Liver (tissue), 9 donors: ENCODE measurements around the gene PRPF31. TPM values are rescaled to one million over a fixed set of nuclear protein-coding genes. Genes with fewer than 3 reads are reported as not detected.

Experiments
- DNase-seq: peaks from one replicate; pipeline ENCODE4 v3.0.0-alpha.2; 2017; ENCODE audit warnings: low spot score
- H3K27ac ChIP-seq, 2 donors: one replicate each; pipeline ENCODE4 v1.7.0; 2013; ENCODE audit warnings: inconsistent platforms in 2 of 2, low read length in 2 of 2, control low read depth in 1 of 2, low read depth in 1 of 2, mild to moderate bottlenecking in 1 of 2
- H3K27me3 ChIP-seq, 4 donors: one replicate each; pipeline versions ENCODE4 v1.6.1 to v1.7.0; 2013; ENCODE audit warnings: low read length in 3 of 4, inconsistent platforms in 1 of 4, mild to moderate bottlenecking in 1 of 4, moderate library complexity in 1 of 4; ENCODE audit not compliant: control insufficient read depth in 4 of 4, insufficient read depth in 4 of 4
- H3K36me3 ChIP-seq, 4 donors: one replicate each; pipeline versions ENCODE4 v1.6.1 to v1.7.0; 2013; ENCODE audit warnings: low read length in 3 of 4, mild to moderate bottlenecking in 3 of 4, low read depth in 1 of 4, moderate library complexity in 1 of 4; ENCODE audit not compliant: control insufficient read depth in 4 of 4, insufficient read depth in 3 of 4
- H3K4me1 ChIP-seq, 4 donors: one replicate each; pipeline versions ENCODE4 v1.6.1 to v1.7.0; 2013; ENCODE audit warnings: low read length in 3 of 4, mild to moderate bottlenecking in 3 of 4, moderate library complexity in 1 of 4; ENCODE audit not compliant: control insufficient read depth in 4 of 4, insufficient read depth in 4 of 4
- H3K4me3 ChIP-seq, 3 donors: one replicate each; pipeline versions ENCODE4 v1.6.1 to v1.7.0; 2013; ENCODE audit warnings: low read length in 3 of 3, control low read depth in 1 of 3, low read depth in 1 of 3, mild to moderate bottlenecking in 1 of 3
- H3K9ac ChIP-seq, 2 donors: one replicate each; pipeline ENCODE4 v1.7.0; 2013; ENCODE audit warnings: low read length in 2 of 2, mild to moderate bottlenecking in 2 of 2, moderate library complexity in 2 of 2, control low read depth in 1 of 2, low read depth in 1 of 2
- H3K9me3 ChIP-seq, 4 donors: one replicate each; pipeline versions ENCODE4 v1.6.1 to v1.7.0; 2013; ENCODE audit warnings: low read length in 3 of 4; ENCODE audit not compliant: control insufficient read depth in 4 of 4
- ATF3 ChIP-seq: IDR thresholded peaks from 2 replicates; pipeline ENCODE4 v1.6.1; 2016; ENCODE audit warnings: antibody characterized with exemption
- CTCF ChIP-seq: fragments of 150-350 bp; IDR thresholded peaks from 2 replicates; pipeline ENCODE4 v1.5.1; 2017; ENCODE audit warnings: improper control_type of control experiment, low read depth, low read length; ENCODE audit not compliant: missing input control
- EGR1 ChIP-seq, 2 donors: IDR thresholded peaks; 2 replicates each; pipeline ENCODE4 v1.6.1; 2016 to 2018; ENCODE audit warnings: antibody characterized with exemption in 2 of 2, low read depth in 2 of 2
- FOXA1 ChIP-seq: IDR thresholded peaks from 2 replicates; pipeline ENCODE4 v1.6.1; 2016; ENCODE audit warnings: antibody characterized with exemption
- FOXA2 ChIP-seq: IDR thresholded peaks from 2 replicates; pipeline ENCODE4 v1.6.1; 2016; ENCODE audit warnings: antibody characterized with exemption
- GABPA ChIP-seq, 2 donors: IDR thresholded peaks in 1 of 2; conservative IDR thresholded peaks in 1 of 2; 2 replicates each; pipeline ENCODE4 v1.6.1; 2016; ENCODE audit warnings: antibody characterized with exemption in 2 of 2, mild to moderate bottlenecking in 1 of 2, moderate library complexity in 1 of 2
- HNF4G ChIP-seq: IDR thresholded peaks from 2 replicates; pipeline ENCODE4 v1.6.1; 2016; ENCODE audit warnings: antibody characterized with exemption
- JUND ChIP-seq, 2 donors: IDR thresholded peaks; 2 replicates each; pipeline ENCODE4 v1.6.1; 2016; ENCODE audit warnings: antibody characterized with exemption in 2 of 2
- MAX ChIP-seq: IDR thresholded peaks from 2 replicates; pipeline ENCODE4 v1.6.1; 2016; ENCODE audit warnings: antibody characterized with exemption
- NR2F2 ChIP-seq: IDR thresholded peaks from 2 replicates; pipeline ENCODE4 v1.6.1; 2016; ENCODE audit warnings: antibody characterized with exemption
- REST ChIP-seq: IDR thresholded peaks from 2 replicates; pipeline ENCODE4 v1.6.1; 2016; ENCODE audit warnings: antibody characterized with exemption, mild to moderate bottlenecking
- RXRA ChIP-seq, 2 donors: IDR thresholded peaks; 2 replicates each; pipeline ENCODE4 v1.6.1; 2017 to 2018; ENCODE audit warnings: antibody characterized with exemption in 2 of 2, mild to moderate bottlenecking in 1 of 2
- SP1 ChIP-seq: IDR thresholded peaks from 2 replicates; pipeline ENCODE4 v1.6.1; 2018; ENCODE audit warnings: antibody characterized with exemption, mild to moderate bottlenecking
- TAF1 ChIP-seq: conservative IDR thresholded peaks from 2 replicates; pipeline ENCODE4 v1.6.1; 2016; ENCODE audit warnings: antibody characterized with exemption, mild to moderate bottlenecking
- YY1 ChIP-seq: IDR thresholded peaks from 2 replicates; pipeline ENCODE4 v1.6.1; 2016; ENCODE audit warnings: antibody characterized with exemption, mild to moderate bottlenecking
- ZBTB33 ChIP-seq: IDR thresholded peaks from 2 replicates; pipeline ENCODE4 v1.6.1; 2016; ENCODE audit warnings: antibody characterized with exemption
- WGBS: extraction: QIAGEN DNeasy Blood & Tissue Kit; methylation state at CpG from one replicate; pipeline ENCODE4 v1.1.7; 2013; 5-methylcytosine and 5-hydroxymethylcytosine counted together
- polyA plus RNA-seq, 2 donors: library from polyadenylated mRNA; stranded (reverse) in 1 of 2; unstranded in 1 of 2; fragments of 200-250 nt in 1 of 2; fragments of >200 nt in 1 of 2; fragmentation: Nextera tagmentation in 1 of 2; extraction: Ambion mirVana in 1 of 2; gene quantifications; one replicate each; pipeline versions ENCODE4 v1.2.1 to v1.2.3, GENCODE V29; 2013 to 2015
- total RNA-seq, 2 donors: library from RNA; depleted of rRNA; stranded (reverse); fragments of >200 nt; gene quantifications; one replicate each; pipeline ENCODE4 v1.2.3, GENCODE V29; 2014
- donor health status: healthy.
- donor health status: healthy.
- donor health status: healthy.
- donor health status: healthy.
- donor health status: healthy.

The PRPF31 gene
- total and polyA plus RNA-seq, 4 donors, result 23.8 to 33.0 (median 28.7) TPM

- TF ChIP-seq GABPA (IDR thresholded peaks at IDR 0.05 in 1 of 2, conservative IDR thresholded peaks at IDR 0.05 in 1 of 2) (peak; percentile 55 to 90), RXRA (IDR thresholded peaks at IDR 0.05) (peak; percentile 12 to 32), YY1 (peak; percentile 88), REST (peak; percentile 76), MAX (peak; percentile 42), HNF4G (no peak), SP1 (peak; percentile 97), NR2F2 (peak; percentile 25), ATF3 (no peak), EGR1 (IDR thresholded peaks at IDR 0.05; ENCODE audit: low read depth in 2 of 2) (peak in 1 of 2 donors; percentile 84)
- no peaks in the 10 kb centered on the region for H3K27me3 ChIP-seq
- DNase-seq, result peak; percentile 98
- H3K36me3 ChIP-seq, result peaks cover 18 to 31% (median 22%) of the 10 kb centered on the region in 4 donors
- peak within 1 kb of the TSS; percentile 71 to 84 for H3K9ac ChIP-seq
- peak within 1 kb of the TSS; percentile 90 to 97 for H3K27ac ChIP-seq
- peaks cover 10 to 37% (median 31%) of the 10 kb centered on the region in 4 donors for H3K4me1 ChIP-seq
- no peaks in the 10 kb centered on the region for H3K9me3 ChIP-seq
- under 1% methylated on average over 72 of the region's 72 CpGs for WGBS
- H3K4me3 ChIP-seq, result peak within 1 kb of the TSS; percentile 68 to 97 (median 85)
These were observed 44.0 kb downstream of the PRPF31 start, which contains the start of gene LENG1 for GRCh38 chr19:54159352-54160181. Gene LENG1 (minus strand): TSS chr19:54159721. CDS start chr19:54159695, 26 bp downstream.

GRCh38 chr19:54160182-54160811 is 44.7 kb downstream of the PRPF31 start:
- Histone ChIP-seq H3K36me3 (peaks cover 14 to 24% (median 17%) of the 10 kb centered on the region in 4 donors), H3K4me1 (peaks cover 10 to 37% (median 31%) of the 10 kb centered on the region in 4 donors), H3K9ac (peak overlapping the region in 1 of 2 donors; percentile 60), H3K4me3 (peak overlapping the region; percentile 33 to 37 (median 37)), H3K9me3 (no peaks in the 10 kb centered on the region), H3K27me3 (no peaks in the 10 kb centered on the region), H3K27ac (peak overlapping the region; percentile 35 to 78)
- 12% methylated on average over 28 of the region's 28 CpGs for WGBS
- DNase-seq, result no peak
- no peak for TF ChIP-seq HNF4G
- no peak for TF ChIP-seq YY1
- no peak for TF ChIP-seq EGR1 (IDR thresholded peaks at IDR 0.05; ENCODE audit: low read depth in 2 of 2)
- TF ChIP-seq TAF1, result no peak
- no peak for TF ChIP-seq ZBTB33
- TF ChIP-seq CTCF, result no peak
- TF ChIP-seq FOXA2, result no peak
- TF ChIP-seq JUND (IDR thresholded peaks at IDR 0.05), result no peak
- no peak for TF ChIP-seq FOXA1
- no peak for TF ChIP-seq SP1
- no peak for TF ChIP-seq MAX
- no peak for TF ChIP-seq NR2F2
- TF ChIP-seq REST, result no peak
- TF ChIP-seq GABPA (IDR thresholded peaks at IDR 0.05 in 1 of 2, conservative IDR thresholded peaks at IDR 0.05 in 1 of 2), result no peak
- no peak for TF ChIP-seq RXRA (IDR thresholded peaks at IDR 0.05)
